Cardiac fibroblast (primary cell): Measurements from ENCODE around the gene MYH4.

Experiments
- DNase-seq, 2 donors: peaks; one replicate each; pipeline versions ENCODE4 v3.0.0 to v3.0.0-alpha.2; 2010; ENCODE audit warnings: low read depth in 2 of 2
- H3K4me3 ChIP-seq, 2 donors: replicated peaks in 1 of 2; 1 replicate in 1 of 2; 2 replicates in 1 of 2; pipeline ENCODE4 v1.5.1; 2011; ENCODE audit warnings: low read depth in 2 of 2, low read length in 2 of 2, mild to moderate bottlenecking in 2 of 2, moderate library complexity in 1 of 2
- TF ChIP-seq, protein P1 (sequence below): IDR thresholded peaks from one replicate; pipeline ENCODE4 v1.5.1; 2011; ENCODE audit warnings: low read depth, mild to moderate bottlenecking, low read length, inconsistent platforms

MYH4 gene

DNA sequence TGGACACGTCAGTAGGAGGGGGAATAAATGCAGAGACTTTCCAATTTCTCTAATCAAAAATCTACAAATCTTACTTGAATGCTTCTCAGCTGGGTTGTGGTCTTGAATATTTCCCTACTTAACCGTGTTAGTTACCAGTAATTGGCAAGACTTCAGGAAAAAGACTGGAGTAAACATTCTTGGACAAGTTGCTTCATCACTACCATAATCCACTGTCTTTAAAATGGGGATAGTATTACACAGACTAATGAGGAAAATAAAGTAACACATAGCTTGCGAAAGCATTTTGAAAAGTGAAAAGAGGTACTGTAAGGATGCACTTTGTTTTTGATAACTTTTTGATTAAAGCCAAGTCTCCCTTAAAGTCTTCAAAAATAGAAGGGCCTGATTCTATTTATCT, 30.6 kb upstream of the MYH4 start:
- TF ChIP-seq, protein P1, sequence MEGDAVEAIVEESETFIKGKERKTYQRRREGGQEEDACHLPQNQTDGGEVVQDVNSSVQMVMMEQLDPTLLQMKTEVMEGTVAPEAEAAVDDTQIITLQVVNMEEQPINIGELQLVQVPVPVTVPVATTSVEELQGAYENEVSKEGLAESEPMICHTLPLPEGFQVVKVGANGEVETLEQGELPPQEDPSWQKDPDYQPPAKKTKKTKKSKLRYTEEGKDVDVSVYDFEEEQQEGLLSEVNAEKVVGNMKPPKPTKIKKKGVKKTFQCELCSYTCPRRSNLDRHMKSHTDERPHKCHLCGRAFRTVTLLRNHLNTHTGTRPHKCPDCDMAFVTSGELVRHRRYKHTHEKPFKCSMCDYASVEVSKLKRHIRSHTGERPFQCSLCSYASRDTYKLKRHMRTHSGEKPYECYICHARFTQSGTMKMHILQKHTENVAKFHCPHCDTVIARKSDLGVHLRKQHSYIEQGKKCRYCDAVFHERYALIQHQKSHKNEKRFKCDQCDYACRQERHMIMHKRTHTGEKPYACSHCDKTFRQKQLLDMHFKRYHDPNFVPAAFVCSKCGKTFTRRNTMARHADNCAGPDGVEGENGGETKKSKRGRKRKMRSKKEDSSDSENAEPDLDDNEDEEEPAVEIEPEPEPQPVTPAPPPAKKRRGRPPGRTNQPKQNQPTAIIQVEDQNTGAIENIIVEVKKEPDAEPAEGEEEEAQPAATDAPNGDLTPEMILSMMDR: no peak
- peak in 1 of 2 donors; percentile 12 for DNase-seq
- H3K4me3 ChIP-seq: no peak overlapping the region

DNA sequence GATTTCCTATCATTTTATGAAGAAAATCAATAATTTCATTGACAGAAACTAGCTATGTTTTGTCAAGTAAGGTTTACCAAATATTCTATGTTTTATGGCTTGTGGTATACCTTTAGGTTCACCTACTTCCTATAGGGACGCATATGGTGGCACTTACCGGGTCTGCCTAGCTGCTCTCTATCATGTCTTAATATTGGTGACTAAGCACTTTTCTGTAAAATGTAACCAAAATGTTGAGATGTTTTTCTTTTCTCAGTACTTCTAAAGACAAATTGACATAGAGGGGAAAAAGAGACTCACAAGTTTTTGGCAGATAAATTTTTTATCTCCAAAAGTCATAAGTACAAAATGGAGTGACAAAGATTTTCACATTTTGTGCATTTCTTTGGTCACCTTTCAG, 22.6 kb upstream of the MYH4 start:
- TF ChIP-seq, protein P1: no peak
- DNase-seq: no peak
- no peak overlapping the region for H3K4me3 ChIP-seq

DNA sequence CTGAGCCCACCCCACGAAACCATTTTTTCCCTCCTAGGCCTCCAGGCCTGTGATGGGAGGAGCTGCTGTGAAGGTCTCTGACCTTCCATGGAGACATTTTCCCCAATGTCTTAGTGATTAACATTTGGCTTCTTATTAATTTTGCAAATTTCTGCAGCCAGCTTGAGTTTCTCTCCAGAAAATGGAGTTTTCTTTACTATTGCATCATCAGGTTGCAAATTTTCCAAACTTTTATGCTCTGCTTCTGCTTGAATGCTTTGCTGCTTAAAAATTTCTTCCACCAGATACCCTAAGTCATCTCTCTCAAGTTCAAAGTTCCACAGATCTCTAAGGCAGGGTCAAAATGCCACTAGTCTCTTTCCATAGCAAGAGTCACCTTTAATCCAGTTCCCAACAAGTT, 12.9 kb upstream of the MYH4 start:
- DNase-seq: no peak
- TF ChIP-seq, protein P1: no peak
- H3K4me3 ChIP-seq: no peak overlapping the region

DNA sequence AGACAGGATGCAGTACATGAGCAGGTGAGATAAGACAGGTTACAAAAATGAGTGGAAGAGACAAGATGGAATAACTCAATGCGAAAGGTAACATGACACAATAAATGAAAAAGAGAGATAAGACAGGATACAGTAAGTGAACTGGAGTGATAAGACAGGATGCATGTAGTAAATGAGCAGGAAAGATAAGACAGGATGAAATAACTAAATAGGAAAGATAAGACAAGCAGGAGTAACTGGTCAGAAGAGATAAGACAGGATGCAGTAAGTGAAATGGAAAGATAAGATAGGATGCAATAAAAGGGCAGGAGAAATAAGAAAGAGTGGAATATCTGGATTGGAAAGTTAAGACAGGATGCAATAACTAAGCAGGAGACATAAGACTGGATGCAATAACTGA, 8.3 kb upstream of the MYH4 start:
- TF ChIP-seq, protein P1: no peak

DNA sequence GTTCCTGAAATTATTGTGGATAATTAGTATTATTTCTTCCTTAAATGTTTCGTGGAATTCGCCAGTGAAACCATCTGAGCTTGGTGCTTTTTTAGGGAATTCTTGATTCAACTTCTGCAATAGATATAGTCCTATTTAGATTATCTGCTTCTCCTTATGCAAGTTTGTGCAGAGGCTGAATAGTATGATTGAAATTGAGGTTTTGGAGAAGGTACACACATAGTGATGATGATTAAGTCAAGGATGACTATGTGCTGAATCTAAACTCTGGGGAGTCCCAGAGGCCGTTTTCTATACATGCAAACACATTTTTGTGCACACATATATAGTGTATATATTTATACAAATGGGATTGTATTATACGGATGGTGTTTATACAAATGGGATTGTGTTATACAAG, 5.2 kb upstream of the MYH4 start:
- DNase-seq: peak in 1 of 2 donors; percentile 25
- TF ChIP-seq, protein P1: no peak
- no peak overlapping the region for H3K4me3 ChIP-seq

More for the DNA sequence above, 8.3 kb upstream of the MYH4 start:
- H3K4me3 ChIP-seq: no peak overlapping the region
- no peak for DNase-seq

DNA sequence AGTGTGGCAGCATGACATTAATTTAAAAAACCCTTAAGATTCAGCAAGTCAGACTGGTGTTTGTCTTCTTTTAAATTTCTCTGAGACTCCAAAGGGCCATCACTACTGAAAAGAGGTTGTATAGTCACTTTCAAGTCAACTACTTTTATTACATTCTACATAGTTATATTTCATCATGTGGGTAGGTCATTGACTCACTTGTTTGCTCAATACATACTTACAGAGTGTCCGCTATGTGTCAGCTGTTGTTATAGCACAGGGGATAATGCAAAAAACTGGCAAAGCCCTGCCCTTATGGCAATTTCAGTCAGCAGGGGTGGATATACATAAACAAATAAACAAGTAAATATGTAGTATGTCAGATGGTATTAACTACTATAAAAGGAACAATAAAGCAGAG, 2.5 kb upstream of the MYH4 start:
- peak; percentile 3 to 50 for DNase-seq
- no peak overlapping the region for H3K4me3 ChIP-seq
- TF ChIP-seq, protein P1: no peak

DNA sequence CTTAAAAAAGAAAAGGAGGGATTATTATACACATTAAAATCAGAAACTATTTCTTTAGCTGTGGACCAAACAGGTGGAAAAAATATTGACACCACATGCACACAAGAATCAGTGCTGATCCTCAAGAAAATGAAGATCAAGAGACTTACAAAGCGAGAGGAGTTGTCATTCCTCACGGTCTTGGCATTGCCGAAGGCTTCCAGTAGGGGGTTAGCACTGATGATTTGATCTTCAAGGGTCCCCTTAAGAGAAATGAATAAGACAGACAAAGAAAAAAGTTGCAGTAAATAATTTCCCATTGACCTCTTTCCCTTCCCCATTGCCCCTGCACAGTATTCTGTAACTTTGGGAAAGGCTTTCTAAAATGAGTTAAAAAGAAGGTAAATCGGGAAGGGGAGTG, 6.0 kb downstream of the MYH4 start:
- no peak for DNase-seq
- TF ChIP-seq, protein P1: no peak
- no peak overlapping the region for H3K4me3 ChIP-seq
